HepG2 (cell line): ENCODE measurements around the gene TMEM165. TPM values are rescaled to one million over a fixed set of nuclear protein-coding genes. Genes with fewer than 3 reads are reported as not detected.
A peak's percentile ranks its signal among the peaks of the same experiment; 100 is the strongest.

Experiments
- BHLHE40 ChIP-seq: IDR thresholded peaks from 2 replicates; pipeline ENCODE4 v1.6.1; 2011; ENCODE audit warnings: low read length, improper control_type of control experiment
- ELK4 ChIP-seq: sonication (generic); formaldehyde crosslinking; IDR thresholded peaks from 2 replicates; pipeline ENCODE4 v1.9.0; 2021; ENCODE audit warnings: missing genetic modification reagents, borderline replicate concordance
- GTF2F1 ChIP-seq: fragments of 150-350 bp; IDR thresholded peaks from 2 replicates; pipeline ENCODE4 v1.6.1; 2014; ENCODE audit warnings: low read length
- KDM1A ChIP-seq: IDR thresholded peaks from 2 replicates; pipeline ENCODE4 v1.6.1; 2016; ENCODE audit warnings: missing compliant biosample characterization
- PHF5A ChIP-seq: IDR thresholded peaks from one replicate; pipeline ENCODE4 v1.6.1; 2018; ENCODE audit warnings: low read depth, missing genetic modification reagents; ENCODE audit not compliant: unreplicated experiment
- REL ChIP-seq: sonication (generic); formaldehyde crosslinking; conservative IDR thresholded peaks from 2 replicates; pipeline ENCODE4 v1.8.0; 2022; ENCODE audit warnings: mild to moderate bottlenecking, missing genetic modification reagents, moderate library complexity
- RFX5 ChIP-seq: IDR thresholded peaks from 2 replicates; pipeline ENCODE4 v1.6.1; 2011; ENCODE audit warnings: low read depth, low read length, improper control_type of control experiment
- SALL2 ChIP-seq: sonication (generic); formaldehyde crosslinking; IDR thresholded peaks from 2 replicates; pipeline ENCODE4 v1.8.1; 2023; ENCODE audit warnings: mild to moderate bottlenecking, missing genetic modification reagents, inconsistent platforms
- SPEN ChIP-seq: sonication (generic); formaldehyde crosslinking; IDR thresholded peaks from 2 replicates; pipeline ENCODE4 v1.5.1; 2020; ENCODE audit warnings: low read depth, mild to moderate bottlenecking, missing genetic modification reagents
- ZBTB3 ChIP-seq: sonication (generic); formaldehyde crosslinking; IDR thresholded peaks from 2 replicates; pipeline ENCODE4 v1.4.0; 2020; ENCODE audit warnings: low read depth, mild to moderate bottlenecking, moderate library complexity, missing genetic modification reagents, borderline replicate concordance
- ZBTB34 ChIP-seq: sonication (generic); formaldehyde crosslinking; IDR thresholded peaks from 2 replicates; pipeline ENCODE4 v1.8.0; 2022; ENCODE audit warnings: mild to moderate bottlenecking, missing genetic modification reagents
- ZFP41 ChIP-seq: sonication (generic); formaldehyde crosslinking; IDR thresholded peaks from 2 replicates; pipeline ENCODE4 v1.4.0; 2020; ENCODE audit warnings: mild to moderate bottlenecking, missing genetic modification reagents, borderline replicate concordance
- ZNF232 ChIP-seq: sonication (generic); formaldehyde crosslinking; IDR thresholded peaks from 2 replicates; pipeline ENCODE4 v1.4.0; 2020; ENCODE audit warnings: missing genetic modification reagents, borderline replicate concordance
- ZNF24 ChIP-seq: fragments of 450-650 bp; IDR thresholded peaks from 2 replicates; pipeline ENCODE4 v1.6.1; 2017; ENCODE audit warnings: antibody characterized with exemption, mild to moderate bottlenecking
- ZNF263 ChIP-seq: sonication (generic); formaldehyde crosslinking; IDR thresholded peaks from 2 replicates; pipeline ENCODE4 v1.4.0; 2020; ENCODE audit warnings: missing genetic modification reagents
- ZNF460 ChIP-seq: sonication (generic); formaldehyde crosslinking; IDR thresholded peaks from 2 replicates; pipeline ENCODE4 v1.5.1; 2020; ENCODE audit warnings: missing genetic modification reagents, mild to moderate bottlenecking, borderline replicate concordance
- ZNF563 ChIP-seq: sonication (generic); formaldehyde crosslinking; IDR thresholded peaks from 2 replicates; pipeline ENCODE4 v1.8.0; 2022; ENCODE audit warnings: mild to moderate bottlenecking, moderate library complexity, missing genetic modification reagents
- ZNF646 ChIP-seq: sonication (generic); formaldehyde crosslinking; IDR thresholded peaks from 2 replicates; pipeline ENCODE4 v1.9.0; 2021; ENCODE audit warnings: mild to moderate bottlenecking, missing genetic modification reagents
- ZNF737 ChIP-seq: sonication (generic); formaldehyde crosslinking; IDR thresholded peaks from 2 replicates; pipeline ENCODE4 v1.5.0; 2020; ENCODE audit warnings: missing genetic modification reagents, mild to moderate bottlenecking, borderline replicate concordance
- ZNF878 ChIP-seq: sonication (generic); formaldehyde crosslinking; IDR thresholded peaks from 2 replicates; pipeline ENCODE4 v1.8.1; 2023; ENCODE audit warnings: mild to moderate bottlenecking, missing genetic modification reagents, moderate library complexity
- ZSCAN9 ChIP-seq: IDR thresholded peaks from 2 replicates; pipeline ENCODE4 v1.6.1; 2016; ENCODE audit warnings: borderline replicate concordance
- polyA plus RNA-seq, 8 experiments: library from polyadenylated mRNA; depleted of rRNA in 3 of 8; stranded (reverse) in 7 of 8; unstranded in 1 of 8; fragments of >200 nt; fragmentation: Illumina TruSeq in 4 of 8; extraction: Trizol in 4 of 8; gene quantifications; 2 replicates each; pipeline versions ENCODE4 v1.2.1 to v1.2.3, GENCODE V29; 2011 to 2016; ENCODE audit warnings: low read depth in 4 of 8, missing spikeins in 1 of 8, mixed read lengths in 1 of 8; ENCODE audit not compliant: insufficient read depth in 1 of 8
- total RNA-seq, 5 experiments: library from RNA; depleted of rRNA; stranded (reverse); fragments of >200 nt; fragmentation: Illumina TruSeq; extraction: Trizol; gene quantifications; 2 replicates each; pipeline ENCODE4 v1.2.3, GENCODE V29; 2016; ENCODE audit warnings: low read depth in 1 of 5

The TMEM165 gene
- total and polyA plus RNA-seq, 2 of the 13 experiments (the other 11 are each of a cell fraction or from before 2014, with no cell fraction given) = 54.6 to 103 TPM

- TF ChIP-seq REL (CRISPR knock-in tag) (no peak), GTF2F1 (no peak), ZFP41 (CRISPR knock-in tag) (no peak), SALL2 (CRISPR knock-in tag) (peak; percentile 75; the same call in 1 of the 2 replicates), ZNF646 (CRISPR knock-in tag) (no peak), ZNF24 (no peak), ZNF563 (CRISPR knock-in tag) (peak; percentile 64; the same call in 1 of the 2 replicates), BHLHE40 (peak; percentile 49), ZNF263 (CRISPR knock-in tag) (no peak; the same call in 1 of the 2 replicates), SPEN (peak; percentile 75), RFX5 (no peak), ZNF460 (no peak), KDM1A (CRISPR knock-in tag) (no peak), ZBTB34 (CRISPR knock-in tag) (peak; percentile 24; the same call in 1 of the 2 replicates), ZSCAN9 (CRISPR knock-in tag) (peak; percentile 55; the same call in 1 of the 2 replicates), PHF5A (CRISPR knock-in tag) (no peak), ZNF232 (CRISPR knock-in tag) (peak; percentile 52; the same call in 1 of the 2 replicates), ZNF737 (no peak), ELK4 (CRISPR knock-in tag) (no peak), ZNF878 (no peak), ZBTB3 (CRISPR knock-in tag) (no peak)
Observed at GRCh38 chr4:55345980-55346850, 49.5 kb upstream of the TMEM165 start, which contains the start of gene SRD5A3 (continued).
